Measurements from ENCODE around the gene CEBPZOS. TPM values are rescaled to one million over a fixed set of nuclear protein-coding genes. Genes with fewer than 3 reads are reported as not detected.

Gene CEBPZOS
- total RNA-seq: 13.1 and 19.3 TPM in 2 replicates

GRCh38 chr2:37196320-37197195, at the start of gene CEBPZOS:
Gene CEBPZOS, plus strand, starts transcription at chr2:37196496. Its CDS starts 3,209 bp downstream, at chr2:37199705.

GRCh38 chr2:37156857-37157714, 39.2 kb upstream of the CEBPZOS start, which contains the start of gene EIF2AK2:
Gene EIF2AK2, minus strand, starts transcription at chr2:37156980. Its CDS starts 9,174 bp downstream, at chr2:37147806.

GRCh38 chr2:37188570-37188969, 7.7 kb upstream of the CEBPZOS start, which contains the start of gene SULT6B1:
Gene SULT6B1, minus strand, starts transcription at chr2:37188670. Its CDS starts 30 bp downstream, at chr2:37188640.

GRCh38 chr2:37231241-37232130, 35.2 kb downstream of the CEBPZOS start, which contains the start of the genes CEBPZ and NDUFAF7:
Gene CEBPZ, minus strand, starts transcription at chr2:37231596. Its CDS starts 29 bp downstream, at chr2:37231567.
Gene NDUFAF7, plus strand, starts transcription at chr2:37231658. Its CDS starts 48 bp downstream, at chr2:37231706.

Other genes with a start within 250 kb of the CEBPZOS start
- gene STRN, start 230.0 kb upstream of the CEBPZOS start, total RNA-seq: 14.9 and 16.8 TPM in 2 replicates
- gene HEATR5B, start 112.1 kb upstream of the CEBPZOS start, total RNA-seq: 18.4 and 36.7 TPM in 2 replicates
- 3.7 and 13.6 TPM in 2 replicates for gene GPATCH11, start 112.0 kb upstream of the CEBPZOS start, total RNA-seq
- gene EIF2AK2, start 39.5 kb upstream of the CEBPZOS start, total RNA-seq: 18.6 and 42.2 TPM in 2 replicates
- not detected in 2 replicates for gene SULT6B1, start 7.8 kb upstream of the CEBPZOS start, total RNA-seq
- gene CEBPZ, start 35.1 kb downstream of the CEBPZOS start, total RNA-seq: 38.5 and 43.2 TPM in 2 replicates
- 11.2 and 12.5 TPM in 2 replicates for gene NDUFAF7, start 35.2 kb downstream of the CEBPZOS start, total RNA-seq
- 35.2 and 75.2 TPM in 2 replicates for gene PRKD3, start 128.3 kb downstream of the CEBPZOS start, total RNA-seq
- 11.2 and 49.1 TPM in 2 replicates for gene QPCT, start 148.1 kb downstream of the CEBPZOS start, total RNA-seq

Measured in placental pericyte (primary cell).